K562 (cell line): Measurements from ENCODE around the gene ST6GALNAC3. TPM values are rescaled to one million over a fixed set of nuclear protein-coding genes. Genes with fewer than 3 reads are reported as not detected.

Source experiments
- CBFA2T3 ChIP-seq: fragments of 450-650 bp; IDR thresholded peaks from 2 replicates; pipeline ENCODE4 v1.6.1; 2017
- CSDE1 ChIP-seq, 2 experiments: fragments of 450-650 bp; IDR thresholded peaks; 2 replicates each; pipeline ENCODE4 v1.6.1; 2016; ENCODE audit warnings: mild to moderate bottlenecking in 1 of 2
- E2F3 ChIP-seq: fragments of 250-450 bp; sonication (Bioruptor Pico); IDR thresholded peaks from 2 replicates; pipeline ENCODE4 v1.4.0; 2020; ENCODE audit warnings: mild to moderate bottlenecking
- ERF ChIP-seq: fragments of 450-650 bp; formaldehyde crosslinking; IDR thresholded peaks from 2 replicates; pipeline ENCODE4 v1.4.0; 2020; ENCODE audit warnings: mild to moderate bottlenecking, mixed read lengths
- ID3 ChIP-seq, 2 experiments: fragments of 250-450 bp in 1 of 2; fragments of 450-650 bp in 1 of 2; sonication (Bioruptor Pico) in 1 of 2; IDR thresholded peaks; 2 replicates each; pipeline versions ENCODE4 v1.6.1 to v1.8.0; 2016 to 2021; ENCODE audit warnings: mild to moderate bottlenecking in 2 of 2, moderate library complexity in 2 of 2, missing compliant biosample characterization in 1 of 2, missing genetic modification characterization in 1 of 2
- LEF1 ChIP-seq: fragments of 450-650 bp; IDR thresholded peaks from 2 replicates; pipeline ENCODE4 v1.6.1; 2016; ENCODE audit warnings: mild to moderate bottlenecking
- RHOXF2B ChIP-seq: fragments of 250-450 bp; sonication (Bioruptor Pico); conservative IDR thresholded peaks from 2 replicates; pipeline ENCODE4 v1.5.1; 2021
- SMC3 ChIP-seq: conservative IDR thresholded peaks from 2 replicates; pipeline ENCODE4 v1.6.1; 2011; ENCODE audit warnings: low read depth, low read length, improper control_type of control experiment; ENCODE audit not compliant: insufficient read depth
- SOX6 ChIP-seq: fragments of 450-650 bp; IDR thresholded peaks from 2 replicates; pipeline ENCODE4 v1.6.1; 2014; ENCODE audit warnings: mild to moderate bottlenecking
- TCFL5 ChIP-seq: fragments of 250-450 bp; sonication (Bioruptor Pico); conservative IDR thresholded peaks from 2 replicates; pipeline ENCODE4 v1.6.1; 2021; ENCODE audit warnings: mild to moderate bottlenecking, moderate library complexity, matching md5 sums
- ZBTB33 ChIP-seq: sonication (generic); formaldehyde crosslinking; IDR thresholded peaks from 2 replicates; pipeline ENCODE4 v1.8.1; 2023; ENCODE audit warnings: mild to moderate bottlenecking, missing genetic modification reagents
- ZC3H11A ChIP-seq: IDR thresholded peaks from 2 replicates; pipeline ENCODE4 v1.6.1; 2012; ENCODE audit warnings: low read depth, low read length, improper control_type of control experiment
- ZNF217 ChIP-seq: sonication (generic); formaldehyde crosslinking; IDR thresholded peaks from 2 replicates; pipeline ENCODE4 v1.8.0; 2022; ENCODE audit warnings: mild to moderate bottlenecking, missing genetic modification reagents
- polyA plus RNA-seq, 8 experiments: library from polyadenylated mRNA; depleted of rRNA in 4 of 8; stranded (reverse) in 5 of 8; unstranded in 3 of 8; fragments of >200 nt; fragmentation: Nextera tagmentation in 2 of 8; fragmentation: Illumina TruSeq in 1 of 8; extraction: Ambion mirVana in 2 of 8; extraction: Trizol in 1 of 8; gene quantifications; 2 replicates each; pipeline versions ENCODE4 v1.2.1 to v1.2.3, GENCODE V29; 2011 to 2014; ENCODE audit warnings: inconsistent platforms in 1 of 8, missing spikeins in 1 of 8
- total RNA-seq, 7 experiments: library from RNA; depleted of rRNA in 6 of 7; stranded (reverse); fragments of >200 nt in 6 of 7; fragmentation: Illumina TruSeq in 2 of 7; extraction: Trizol in 2 of 7; gene quantifications; 2 replicates each; pipeline versions ENCODE4 v1.2.1 to v1.2.3, GENCODE V29; 2011 to 2021; ENCODE audit warnings: low replicate concordance in 1 of 7

Gene ST6GALNAC3
- total and polyA plus RNA-seq, 9 of the 15 experiments (the other 6 are each of a cell fraction or from before 2014, with no cell fraction given) = 0.04 to 0.29 (median 0.18) TPM; not detected in 6

- TF ChIP-seq ZBTB33 (CRISPR knock-in tag) (no peak), CBFA2T3 (no peak), SMC3 (no peak), ZC3H11A (no peak), ID3 (CRISPR knock-in tag; IDR thresholded peaks at IDR 0.05) (no peak), ID3 (tag; IDR thresholded peaks at IDR 0.05) (no peak), RHOXF2B (CRISPR knock-in tag) (no peak), SOX6 (no peak), TCFL5 (CRISPR knock-in tag) (no peak), LEF1 (no peak), CSDE1 (IDR thresholded peaks at IDR 0.05) (no peak), ZNF217 (CRISPR knock-in tag) (no peak), ERF (no peak), E2F3 (CRISPR knock-in tag) (no peak)
These were observed 95.5 kb downstream of the ST6GALNAC3 start (continued) for GRCh38 chr1:76170084-76170483.
